Activated CD8-positive, alpha-beta T cell treated with anti-CD3 and anti-CD28 coated beads for 36 hours (primary cell): ENCODE data around the gene LRMDA. TPM values are rescaled to one million over a fixed set of nuclear protein-coding genes. Genes with fewer than 3 reads are reported as not detected.

Source experiments
- ATAC-seq: fragments of 200-7000 bp; cut with Tn5 transposase; one replicate; pipeline ENCODE4 v1.10.0; 2021; ENCODE audit warnings: mild to moderate bottlenecking, moderate library complexity
- CTCF ChIA-PET: fragments of 350-600 bp; sonication (Branson Sonifier 250); formaldehyde crosslinking; loops from one replicate; lab custom pipeline; 2021; ENCODE audit warnings: antibody characterized with exemption; lab: Charles Lee
- POLR2A ChIA-PET: fragments of 350-600 bp; sonication (Branson Sonifier 250); formaldehyde crosslinking; loops from one replicate; lab custom pipeline; 2021; ENCODE audit warnings: antibody characterized with exemption; lab: Charles Lee
- DNase-seq: peaks from one replicate; pipeline ENCODE4 v3.0.0-alpha.2; 2020
- H3K27ac Mint-ChIP-seq: one replicate; pipeline ENCODE4 v1.8.0; 2021; ENCODE audit warnings: mild to moderate bottlenecking, mixed read lengths
- H3K27me3 Mint-ChIP-seq: one replicate; pipeline ENCODE4 v1.8.0; 2021; ENCODE audit warnings: mixed read lengths
- H3K36me3 Mint-ChIP-seq: one replicate; pipeline ENCODE4 v1.8.0; 2021; ENCODE audit warnings: low read depth, mixed read lengths
- H3K4me1 Mint-ChIP-seq: one replicate; pipeline ENCODE4 v1.8.0; 2021; ENCODE audit warnings: low read depth, mixed read lengths
- H3K4me3 Mint-ChIP-seq: one replicate; pipeline ENCODE4 v1.8.0; 2021; ENCODE audit warnings: mild to moderate bottlenecking, moderate library complexity, mixed read lengths
- H3K9me3 Mint-ChIP-seq: one replicate; pipeline ENCODE4 v1.8.0; 2021; ENCODE audit warnings: mixed read lengths
- intact Hi-C: fragments of 100-400 bp; cut with micrococcal nuclease; formaldehyde crosslinking; loops from one replicate; pipeline ENCODE4 v1.10.0; 2022
- total RNA-seq, 2 experiments: library from RNA; stranded (reverse); gene quantifications; one replicate each; pipeline ENCODE4 v1.2.3, GENCODE V29; 2021
- TF ChIP-seq, protein P1 (sequence below): fragments of 200-600 bp; IDR thresholded peaks from one replicate; pipeline ENCODE4 v1.8.0; 2022; ENCODE audit warnings: antibody characterized with exemption, mild to moderate bottlenecking

LRMDA gene
- total RNA-seq, 2 experiments from 2014 or later = not detected

DNA sequence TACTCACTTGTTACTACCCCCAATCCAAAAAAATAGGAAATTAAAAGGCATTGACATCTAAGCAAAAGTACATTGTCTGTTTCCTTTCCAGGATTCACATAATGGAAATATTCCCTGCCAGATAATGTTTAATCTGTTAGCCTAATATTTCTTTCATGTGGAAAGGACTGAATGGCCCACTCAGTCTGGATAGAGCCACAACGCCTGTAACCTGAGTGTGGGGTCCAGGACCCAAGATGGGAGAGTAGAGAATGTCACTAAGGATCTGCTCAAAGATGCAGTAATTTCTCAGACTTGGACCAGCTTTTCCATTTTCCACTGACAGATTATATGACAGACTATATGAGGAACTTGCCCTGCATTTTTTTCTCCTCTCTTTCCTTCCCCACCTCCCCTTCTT lies 1117.3 kb downstream of the LRMDA start:
- H3K4me1 Mint-ChIP-seq = no peaks in the 10 kb centered on the region
- intact Hi-C loops = no loop called here
- H3K4me3 Mint-ChIP-seq = no peak overlapping the region
- DNase-seq (no peak), ATAC-seq (no peak)
- H3K9me3 Mint-ChIP-seq = no peaks in the 10 kb centered on the region
- POLR2A ChIA-PET = no interaction called here
- H3K27me3 Mint-ChIP-seq = peaks cover 4% of the 10 kb centered on the region
- H3K27ac Mint-ChIP-seq = no peak overlapping the region
- no peaks in the 10 kb centered on the region for H3K36me3 Mint-ChIP-seq
- CTCF ChIA-PET = no interaction called here
- TF ChIP-seq, protein P1, sequence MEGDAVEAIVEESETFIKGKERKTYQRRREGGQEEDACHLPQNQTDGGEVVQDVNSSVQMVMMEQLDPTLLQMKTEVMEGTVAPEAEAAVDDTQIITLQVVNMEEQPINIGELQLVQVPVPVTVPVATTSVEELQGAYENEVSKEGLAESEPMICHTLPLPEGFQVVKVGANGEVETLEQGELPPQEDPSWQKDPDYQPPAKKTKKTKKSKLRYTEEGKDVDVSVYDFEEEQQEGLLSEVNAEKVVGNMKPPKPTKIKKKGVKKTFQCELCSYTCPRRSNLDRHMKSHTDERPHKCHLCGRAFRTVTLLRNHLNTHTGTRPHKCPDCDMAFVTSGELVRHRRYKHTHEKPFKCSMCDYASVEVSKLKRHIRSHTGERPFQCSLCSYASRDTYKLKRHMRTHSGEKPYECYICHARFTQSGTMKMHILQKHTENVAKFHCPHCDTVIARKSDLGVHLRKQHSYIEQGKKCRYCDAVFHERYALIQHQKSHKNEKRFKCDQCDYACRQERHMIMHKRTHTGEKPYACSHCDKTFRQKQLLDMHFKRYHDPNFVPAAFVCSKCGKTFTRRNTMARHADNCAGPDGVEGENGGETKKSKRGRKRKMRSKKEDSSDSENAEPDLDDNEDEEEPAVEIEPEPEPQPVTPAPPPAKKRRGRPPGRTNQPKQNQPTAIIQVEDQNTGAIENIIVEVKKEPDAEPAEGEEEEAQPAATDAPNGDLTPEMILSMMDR = no peak

DNA sequence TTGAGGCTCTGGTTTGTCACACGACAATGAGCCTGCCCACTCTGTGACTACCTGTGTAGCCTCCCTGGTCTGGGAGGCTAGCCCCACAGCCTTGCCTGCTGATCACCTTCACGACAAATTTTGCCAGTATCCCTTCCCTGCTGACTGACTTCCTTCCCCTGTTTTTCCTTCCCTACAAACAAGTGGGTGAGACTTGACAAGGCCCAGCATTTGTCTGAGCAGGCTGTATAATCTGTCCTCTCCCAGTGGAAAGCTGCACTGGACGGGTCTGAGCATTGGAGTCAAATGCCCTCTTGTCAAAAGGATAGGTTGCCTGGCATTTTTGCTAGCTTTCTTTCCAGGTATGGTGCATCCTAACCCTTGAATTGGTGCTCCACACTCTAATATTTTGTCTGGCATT lies 1117.7 kb downstream of the LRMDA start:
- intact Hi-C loops = no loop called here
- Mint-ChIP-seq H3K4me3 (no peak overlapping the region), H3K4me1 (no peaks in the 10 kb centered on the region), H3K27me3 (peaks cover 4% of the 10 kb centered on the region), H3K36me3 (no peaks in the 10 kb centered on the region), H3K27ac (no peak overlapping the region), H3K9me3 (no peaks in the 10 kb centered on the region)
- DNase-seq (no peak), ATAC-seq (no peak)
- ChIA-PET POLR2A (no interaction called here), CTCF (no interaction called here)
- TF ChIP-seq, protein P1 = no peak

DNA sequence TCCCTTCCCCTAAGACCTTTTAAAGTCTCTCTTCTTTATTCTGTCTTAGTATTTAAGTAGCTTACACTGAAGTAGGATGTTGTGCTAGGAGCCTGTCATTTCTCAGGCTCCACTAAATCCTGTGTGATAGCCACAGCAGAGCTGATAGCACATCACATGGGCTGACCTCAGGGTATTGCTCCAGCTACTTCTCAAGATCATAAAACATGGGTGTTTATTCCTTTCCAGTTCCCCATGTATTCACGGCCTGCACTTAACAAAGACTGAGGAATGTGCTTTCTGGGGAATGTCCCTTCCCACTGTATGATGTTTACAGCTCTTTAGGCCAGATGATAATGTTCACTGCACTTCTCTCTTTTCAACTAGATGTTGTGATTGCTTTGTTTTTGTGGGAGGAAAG lies 1119.4 kb downstream of the LRMDA start:
- Mint-ChIP-seq H3K4me3 (no peak overlapping the region), H3K27ac (no peak overlapping the region), H3K36me3 (no peaks in the 10 kb centered on the region), H3K9me3 (no peaks in the 10 kb centered on the region), H3K4me1 (no peaks in the 10 kb centered on the region), H3K27me3 (peaks cover 4% of the 10 kb centered on the region)
- ChIA-PET CTCF (no interaction called here), POLR2A (no interaction called here)
- intact Hi-C loops = no loop called here
- TF ChIP-seq, protein P1 = no peak
- no peak for ATAC-seq
- no peak for DNase-seq

DNA sequence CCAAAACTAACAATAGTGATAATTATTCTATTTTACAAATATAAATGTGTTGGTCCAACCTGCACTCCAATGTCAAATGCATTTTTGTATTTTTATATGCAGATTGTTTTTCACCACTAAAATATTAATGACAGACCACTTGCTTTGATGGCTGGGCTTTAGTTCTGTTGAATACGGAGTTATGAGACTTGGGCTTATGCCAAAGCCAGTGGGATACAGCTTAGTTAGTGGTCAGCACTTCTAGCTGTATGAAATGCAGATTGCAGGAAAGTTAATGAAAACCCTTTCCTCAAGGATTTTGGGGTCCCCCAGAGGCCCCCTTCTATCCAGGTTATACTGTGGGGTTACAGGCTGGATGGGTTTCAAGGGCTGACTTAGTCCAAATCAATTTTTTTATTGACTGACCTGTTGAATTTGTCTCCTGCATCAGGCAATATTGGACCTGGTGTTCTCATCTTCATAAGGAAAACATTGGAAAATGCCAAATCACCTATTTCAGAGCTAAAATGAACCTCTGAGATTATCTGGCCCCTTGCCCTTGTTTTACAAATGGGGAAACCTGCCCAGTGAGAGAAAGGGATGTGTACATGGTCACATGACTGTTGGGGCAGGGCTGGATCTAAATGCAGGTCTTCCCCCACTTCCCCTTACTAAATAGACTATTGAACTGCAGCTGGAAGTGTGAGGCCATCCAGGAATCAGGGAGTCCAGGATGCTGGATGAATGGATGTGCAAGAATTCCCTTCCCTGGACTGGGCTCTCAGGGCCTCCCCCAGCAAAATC lies 1120.9 kb downstream of the LRMDA start:
- no peaks in the 10 kb centered on the region for H3K9me3 Mint-ChIP-seq
- ATAC-seq (no peak), DNase-seq (no peak)
- H3K4me3 Mint-ChIP-seq = no peak overlapping the region
- H3K36me3 Mint-ChIP-seq = no peaks in the 10 kb centered on the region
- CTCF ChIA-PET = no interaction called here
- POLR2A ChIA-PET = no interaction called here
- no peak overlapping the region for H3K27ac Mint-ChIP-seq
- H3K4me1 Mint-ChIP-seq = no peaks in the 10 kb centered on the region
- TF ChIP-seq, protein P1 = no peak
- intact Hi-C loops = no loop called here
- H3K27me3 Mint-ChIP-seq = peaks cover 4% of the 10 kb centered on the region

DNA sequence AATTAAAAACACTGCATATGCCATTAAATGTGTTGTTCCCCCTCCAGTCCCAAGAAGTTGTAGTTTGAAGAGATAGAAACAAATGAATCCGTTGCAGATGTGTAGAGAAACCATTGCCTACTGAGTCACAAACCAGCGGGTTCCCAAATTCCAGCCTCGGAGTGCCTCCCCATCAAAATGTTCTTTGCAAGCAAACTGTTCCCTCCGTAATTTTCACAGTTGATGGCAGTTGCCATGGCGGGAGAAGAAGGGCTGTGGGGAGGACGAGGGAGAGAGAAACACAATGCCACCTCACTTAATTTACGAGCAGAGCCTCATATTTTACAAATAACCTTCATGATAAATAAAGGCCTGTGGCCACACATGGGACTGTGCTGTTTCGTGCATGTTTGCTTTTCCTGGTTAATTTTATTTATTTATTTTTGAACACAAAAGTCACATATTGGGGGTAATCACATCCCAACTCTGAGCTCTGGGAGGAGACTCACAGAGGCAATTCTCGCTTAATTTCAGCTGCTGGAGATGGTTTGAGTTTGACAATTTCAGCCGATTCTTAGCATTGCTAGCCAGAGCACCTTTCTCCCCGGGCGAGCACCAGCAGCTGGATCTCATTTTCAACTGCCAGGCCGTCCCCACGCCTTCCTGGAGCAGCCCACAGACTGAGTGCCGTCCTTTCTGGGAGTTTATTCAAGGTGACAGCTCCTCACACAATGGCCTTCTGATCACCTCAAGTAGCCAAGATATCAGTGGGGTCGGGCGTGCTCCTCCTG lies 1122.0 kb downstream of the LRMDA start:
- H3K27ac Mint-ChIP-seq = no peak overlapping the region
- ATAC-seq (no peak), DNase-seq (no peak)
- H3K4me1 Mint-ChIP-seq = no peaks in the 10 kb centered on the region
- CTCF ChIA-PET = interaction anchor here (1.1 kb wide), 1 partner anchor 182 kb away, joined by 3 read pairs; no protein-coding TSS in a partner anchor
- H3K27me3 Mint-ChIP-seq = peaks cover 4% of the 10 kb centered on the region
- intact Hi-C loops = no loop called here
- H3K9me3 Mint-ChIP-seq = no peaks in the 10 kb centered on the region
- POLR2A ChIA-PET = no interaction called here
- H3K36me3 Mint-ChIP-seq = no peaks in the 10 kb centered on the region
- H3K4me3 Mint-ChIP-seq = no peak overlapping the region
- TF ChIP-seq, protein P1 = no peak
